ENCODE results near the gene SNX15. TPM values are rescaled to one million over a fixed set of nuclear protein-coding genes. Genes with fewer than 3 reads are reported as not detected.

SNX15 gene
- total and polyA plus RNA-seq, 2 donors (not counting 1 experiment from before 2014, with no cell fraction given) = 26.0 to 28.5 TPM

DNA sequence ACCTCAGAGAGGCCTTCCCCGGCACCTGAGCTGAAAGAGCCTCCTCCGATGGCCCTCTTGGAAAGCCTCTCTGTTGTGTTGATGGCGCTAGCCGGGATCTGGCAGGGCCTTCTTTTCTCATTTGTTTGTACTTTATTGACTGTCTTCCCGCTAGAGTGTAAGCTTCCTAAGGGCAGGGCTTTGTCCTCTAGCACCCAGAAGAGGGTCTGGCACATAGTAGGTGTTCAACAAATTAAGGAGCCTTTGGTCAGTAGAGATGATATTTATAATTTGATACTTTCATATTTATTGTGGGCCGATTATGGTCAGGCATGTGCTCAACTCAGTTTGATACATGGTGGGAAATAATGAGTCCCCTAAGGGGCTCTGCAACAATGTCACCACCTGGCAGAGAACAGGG, 9.3 kb upstream of the SNX15 start:
- Mint-ChIP-seq H3K9me3 (ENCODE audit: insufficient read depth) (no peaks in the 10 kb centered on the region), H3K4me3 (no peak overlapping the region), H3K27me3 (no peaks in the 10 kb centered on the region), H3K4me1 (peaks cover 21% of the 10 kb centered on the region), H3K27ac (no peak overlapping the region)
- H3K9ac ChIP-seq (ENCODE audit: low read length) = no peak overlapping the region
- no peak for ATAC-seq (ENCODE audit: low read depth)
- TF ChIP-seq, protein P1, sequence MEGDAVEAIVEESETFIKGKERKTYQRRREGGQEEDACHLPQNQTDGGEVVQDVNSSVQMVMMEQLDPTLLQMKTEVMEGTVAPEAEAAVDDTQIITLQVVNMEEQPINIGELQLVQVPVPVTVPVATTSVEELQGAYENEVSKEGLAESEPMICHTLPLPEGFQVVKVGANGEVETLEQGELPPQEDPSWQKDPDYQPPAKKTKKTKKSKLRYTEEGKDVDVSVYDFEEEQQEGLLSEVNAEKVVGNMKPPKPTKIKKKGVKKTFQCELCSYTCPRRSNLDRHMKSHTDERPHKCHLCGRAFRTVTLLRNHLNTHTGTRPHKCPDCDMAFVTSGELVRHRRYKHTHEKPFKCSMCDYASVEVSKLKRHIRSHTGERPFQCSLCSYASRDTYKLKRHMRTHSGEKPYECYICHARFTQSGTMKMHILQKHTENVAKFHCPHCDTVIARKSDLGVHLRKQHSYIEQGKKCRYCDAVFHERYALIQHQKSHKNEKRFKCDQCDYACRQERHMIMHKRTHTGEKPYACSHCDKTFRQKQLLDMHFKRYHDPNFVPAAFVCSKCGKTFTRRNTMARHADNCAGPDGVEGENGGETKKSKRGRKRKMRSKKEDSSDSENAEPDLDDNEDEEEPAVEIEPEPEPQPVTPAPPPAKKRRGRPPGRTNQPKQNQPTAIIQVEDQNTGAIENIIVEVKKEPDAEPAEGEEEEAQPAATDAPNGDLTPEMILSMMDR (IDR thresholded peaks at IDR 0.05) = no peak
- TF ChIP-seq EZH2 (IDR thresholded peaks at IDR 0.05; ENCODE audit: borderline replicate concordance, insufficient read depth, low read depth, low read length, poor library complexity, severe bottlenecking) = no peak
- H2AFZ ChIP-seq (ENCODE audit: insufficient read depth, low read depth, low read length, poor library complexity, severe bottlenecking) = no peak overlapping the region
- H3K27me3 ChIP-seq (replicated peaks in 1 of 4; ENCODE audit: control extremely low read depth in 1 of 4, control insufficient read depth in 3 of 4, insufficient read depth in 4 of 4, low read length in 3 of 4) = no peaks in the 10 kb centered on the region
- H3K27ac ChIP-seq (ENCODE audit: low read length in 2 of 2) = no peak overlapping the region
- H3K4me1 ChIP-seq (ENCODE audit: control insufficient read depth in 2 of 2, insufficient read depth in 2 of 2, low read length in 2 of 2) = peaks cover 8 to 32% of the 10 kb centered on the region in 2 donors
- H3K4me2 ChIP-seq (replicated peaks; ENCODE audit: low read depth, low read length, poor library complexity, severe bottlenecking) = no peak overlapping the region
- ChIA-PET CTCF (interaction anchor here (1.0 to 1.2 kb wide), 2 partner anchors 9 to 312 kb away, joined by 3 read pairs; no protein-coding TSS in a partner anchor), POLR2A (interaction anchor here (1.0 kb wide), 1 partner anchor 9 kb away, joined by 3 read pairs; the partner anchor contains the start of gene SNX15)
- no peak for DNase-seq
- H3K9me3 ChIP-seq (ENCODE audit: control extremely low read depth in 1 of 3, control insufficient read depth in 2 of 3, insufficient read depth in 1 of 3, low read length in 2 of 3) = no peaks in the 10 kb centered on the region
- H3K4me3 ChIP-seq (ENCODE audit: control extremely low read depth in 1 of 5, extremely low read depth in 1 of 5, insufficient read depth in 1 of 5, low read depth in 2 of 5, low read length in 4 of 5) = no peak overlapping the region
- peaks cover 35% of the 10 kb centered on the region for H3K79me2 ChIP-seq (ENCODE audit: control insufficient read depth, insufficient read depth, low read length)
- H3K36me3 ChIP-seq (replicated peaks in 1 of 2; ENCODE audit: control extremely low read depth in 1 of 2, control insufficient read depth in 1 of 2, extremely low read depth in 1 of 2, insufficient read depth in 2 of 2, low read length in 1 of 2) = peaks cover 0 to 29% of the 10 kb centered on the region in 2 experiments
- no peaks in the 10 kb centered on the region for H4K20me1 ChIP-seq (ENCODE audit: control insufficient read depth, insufficient read depth, low read length, poor library complexity, severe bottlenecking)
- 97% methylated on average over 5 of the region's 6 CpGs for WGBS (ENCODE audit: insufficient coverage)
- intact Hi-C loops (cut with micrococcal nuclease) = no loop called here

DNA sequence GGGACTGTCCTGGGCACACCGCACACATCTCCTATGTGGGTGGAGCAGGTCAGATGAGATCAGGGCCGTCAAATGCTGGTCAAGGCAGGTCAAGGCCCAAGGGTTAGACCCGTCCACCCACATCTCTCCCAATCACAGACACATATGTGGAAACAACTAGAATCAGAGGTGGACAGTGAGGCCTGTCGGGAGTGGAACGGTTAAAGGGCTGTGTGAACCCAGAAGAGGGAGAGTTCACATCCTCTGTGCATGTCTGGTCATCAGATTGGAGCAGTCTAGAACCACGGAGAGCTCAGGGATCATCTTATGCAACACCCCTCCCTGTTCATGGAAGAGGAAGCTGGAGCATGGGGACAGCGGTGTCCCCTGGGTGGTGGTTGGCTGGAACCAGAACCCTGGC, 7.4 kb upstream of the SNX15 start:
- intact Hi-C loops (cut with micrococcal nuclease) = no loop called here
- WGBS (ENCODE audit: insufficient coverage) = 100% methylated on average over 4 of the region's 7 CpGs
- peaks cover 0 to 29% of the 10 kb centered on the region in 2 experiments for H3K36me3 ChIP-seq (replicated peaks in 1 of 2; ENCODE audit: control extremely low read depth in 1 of 2, control insufficient read depth in 1 of 2, extremely low read depth in 1 of 2, insufficient read depth in 2 of 2, low read length in 1 of 2)
- DNase-seq = no peak
- ChIA-PET CTCF (no interaction called here), POLR2A (no interaction called here)
- Mint-ChIP-seq H3K27me3 (no peaks in the 10 kb centered on the region), H3K4me1 (peaks cover 12% of the 10 kb centered on the region), H3K9me3 (ENCODE audit: insufficient read depth) (no peaks in the 10 kb centered on the region), H3K27ac (no peak overlapping the region), H3K4me3 (no peak overlapping the region)
- no peaks in the 10 kb centered on the region for H4K20me1 ChIP-seq (ENCODE audit: control insufficient read depth, insufficient read depth, low read length, poor library complexity, severe bottlenecking)
- no peaks in the 10 kb centered on the region for H3K27me3 ChIP-seq (replicated peaks in 1 of 4; ENCODE audit: control extremely low read depth in 1 of 4, control insufficient read depth in 3 of 4, insufficient read depth in 4 of 4, low read length in 3 of 4)
- peaks cover 35% of the 10 kb centered on the region for H3K79me2 ChIP-seq (ENCODE audit: control insufficient read depth, insufficient read depth, low read length)
- TF ChIP-seq EZH2 (IDR thresholded peaks at IDR 0.05; ENCODE audit: borderline replicate concordance, insufficient read depth, low read depth, low read length, poor library complexity, severe bottlenecking) = no peak
- TF ChIP-seq, protein P1 (IDR thresholded peaks at IDR 0.05) = no peak
- no peak overlapping the region for H2AFZ ChIP-seq (ENCODE audit: insufficient read depth, low read depth, low read length, poor library complexity, severe bottlenecking)
- ATAC-seq (ENCODE audit: low read depth) = no peak
- no peak overlapping the region for H3K9ac ChIP-seq (ENCODE audit: low read length)
- H3K4me3 ChIP-seq (ENCODE audit: control extremely low read depth in 1 of 5, extremely low read depth in 1 of 5, insufficient read depth in 1 of 5, low read depth in 2 of 5, low read length in 4 of 5) = no peak overlapping the region
- no peak overlapping the region for H3K27ac ChIP-seq (ENCODE audit: low read length in 2 of 2)
- no peak overlapping the region for H3K4me2 ChIP-seq (replicated peaks; ENCODE audit: low read depth, low read length, poor library complexity, severe bottlenecking)
- H3K4me1 ChIP-seq (ENCODE audit: control insufficient read depth in 2 of 2, insufficient read depth in 2 of 2, low read length in 2 of 2) = peaks cover 1 to 23% of the 10 kb centered on the region in 2 donors
- H3K9me3 ChIP-seq (ENCODE audit: control extremely low read depth in 1 of 3, control insufficient read depth in 2 of 3, insufficient read depth in 1 of 3, low read length in 2 of 3) = no peaks in the 10 kb centered on the region

Data from B cell (primary cell).